NCI-H526 (cell line): ENCODE measurements around the gene ISLR.

Experiments
- DNase-seq, 2 experiments: peaks; one replicate each; lab custom pipeline; 2025; lab: John Stamatoyannopoulos, UW

ISLR gene

DNA sequence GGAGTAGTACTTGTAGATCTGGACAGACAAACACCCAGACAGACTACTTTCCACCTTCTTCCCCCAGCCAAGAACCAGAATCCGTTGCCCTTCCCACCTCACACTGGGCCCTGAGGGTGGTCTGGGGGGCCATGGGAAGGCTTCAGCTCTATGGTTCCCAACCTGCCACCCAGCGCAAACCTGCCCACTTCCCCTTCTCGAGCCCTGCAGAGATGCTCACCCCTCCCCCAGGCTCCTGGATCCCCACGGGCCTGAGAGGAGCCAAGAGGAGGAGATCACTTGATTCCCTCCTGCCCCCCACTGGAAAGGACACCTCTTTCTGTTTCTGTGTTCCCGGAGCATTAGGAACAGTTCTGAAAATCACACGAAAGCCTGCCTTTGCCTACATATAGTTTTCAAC lies 20.4 kb downstream of the ISLR start:
- DNase-seq: no peak

DNA sequence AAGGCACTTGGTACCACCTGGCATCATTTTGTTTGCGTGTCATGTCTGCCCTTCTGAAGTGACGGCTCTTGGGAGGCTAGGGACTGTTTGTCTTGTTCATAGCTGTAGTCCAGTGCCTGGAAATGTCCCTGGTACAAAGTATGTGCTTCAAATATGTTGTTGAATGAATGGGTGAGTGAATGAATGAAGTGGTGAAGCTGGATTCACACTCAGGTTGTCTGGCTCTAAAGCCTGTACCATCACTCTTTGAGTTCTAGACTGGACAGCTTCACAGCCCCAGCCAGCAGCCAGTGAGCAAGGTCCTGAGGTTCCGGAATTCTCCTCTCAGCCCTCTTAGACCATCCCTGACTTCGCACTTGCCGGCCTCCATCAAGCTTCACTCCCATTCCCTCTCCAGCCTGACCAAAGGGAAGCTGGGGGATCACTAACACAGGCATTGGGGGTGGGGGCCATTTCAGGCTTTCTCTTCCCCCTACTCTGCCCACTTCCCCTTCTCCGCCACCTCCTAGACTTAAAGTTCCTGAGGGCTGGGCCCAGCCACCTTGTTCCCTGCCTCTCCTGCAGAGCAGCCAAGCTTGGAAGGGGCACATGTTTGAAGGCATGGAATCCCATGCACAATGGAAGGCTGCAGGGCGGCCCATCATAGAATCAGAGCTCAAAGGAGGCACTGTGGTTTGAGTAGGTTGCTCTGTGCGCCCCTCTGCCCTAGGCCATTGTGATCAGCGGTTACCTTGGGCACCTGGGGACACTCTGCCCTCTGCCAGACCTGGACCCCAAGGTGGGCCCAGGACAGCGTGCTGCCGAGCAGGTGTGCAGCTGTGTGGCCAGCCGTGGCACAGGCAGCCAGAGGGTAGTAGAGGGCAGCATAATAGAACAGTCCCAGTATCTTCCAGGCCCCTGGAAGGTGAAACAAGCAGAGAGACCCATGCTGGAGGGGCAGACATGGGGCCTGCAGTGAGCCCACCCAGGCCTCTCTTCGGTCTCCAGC lies 21.4 kb downstream of the ISLR start:
- no peak for DNase-seq

DNA sequence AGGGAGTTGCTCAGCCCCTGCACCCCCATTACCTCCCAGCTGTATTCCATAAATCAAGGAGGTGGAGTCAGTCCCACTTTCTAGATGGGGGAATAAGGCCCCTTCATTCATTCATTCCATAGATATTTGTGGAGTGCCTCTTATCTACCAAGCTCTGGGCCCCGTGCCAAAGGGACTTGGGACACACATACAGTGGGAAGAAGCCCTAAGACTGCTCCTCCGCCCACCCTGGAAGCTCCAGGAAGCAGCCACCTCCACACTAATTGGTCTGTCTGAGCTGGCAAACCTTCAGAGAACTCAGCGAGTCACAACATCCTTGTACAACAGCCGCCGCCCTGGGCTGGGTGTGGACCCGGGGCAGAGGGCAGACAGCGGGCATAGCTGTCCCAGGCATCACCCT lies 22.7 kb downstream of the ISLR start:
- DNase-seq: no peak

DNA sequence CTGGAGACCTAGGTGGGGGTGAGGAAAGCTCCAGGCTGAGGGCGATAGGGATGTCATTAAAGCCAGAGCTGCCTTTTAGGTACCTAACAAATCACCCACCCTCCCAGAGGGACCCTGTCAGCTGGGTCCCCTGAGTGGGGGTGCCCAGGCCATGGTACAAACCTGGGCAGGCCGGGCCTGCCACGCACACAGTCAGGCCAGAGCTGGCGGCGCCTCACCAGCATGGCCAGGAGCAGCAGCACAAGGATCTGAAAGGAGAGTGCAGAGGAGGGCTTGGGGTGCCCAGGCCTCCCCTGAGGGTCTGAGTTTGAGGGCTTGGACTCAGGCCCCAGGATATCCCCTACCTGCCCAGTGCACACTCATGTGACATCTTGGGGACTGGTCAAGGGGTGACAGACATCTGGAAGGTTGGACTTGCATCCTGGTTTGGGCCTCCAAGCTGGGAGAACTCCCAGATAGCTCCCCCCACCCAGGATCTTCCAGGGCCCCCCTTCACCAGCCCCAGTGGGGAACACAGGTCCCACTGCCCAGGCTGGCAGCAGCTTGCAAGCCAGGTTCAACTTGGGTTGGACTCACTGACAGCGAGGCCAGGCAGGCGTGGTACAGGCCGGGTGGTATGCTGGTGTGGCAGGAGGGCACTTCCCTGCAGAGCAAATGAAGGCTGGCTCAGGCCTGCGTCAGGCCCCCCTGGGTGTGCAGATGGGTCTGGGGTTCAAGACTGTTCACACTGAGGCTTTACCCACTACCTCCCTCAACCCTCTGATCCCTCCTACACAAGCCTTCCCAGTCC lies 23.9 kb downstream of the ISLR start:
- DNase-seq: no peak

GRCh38 chr15:74199297-74199652 lies 25.8 kb downstream of the ISLR start:
- no peak for DNase-seq

- no peak for DNase-seq
These were observed 26.9 kb downstream of the ISLR start for GRCh38 chr15:74200412-74200815.

DNA sequence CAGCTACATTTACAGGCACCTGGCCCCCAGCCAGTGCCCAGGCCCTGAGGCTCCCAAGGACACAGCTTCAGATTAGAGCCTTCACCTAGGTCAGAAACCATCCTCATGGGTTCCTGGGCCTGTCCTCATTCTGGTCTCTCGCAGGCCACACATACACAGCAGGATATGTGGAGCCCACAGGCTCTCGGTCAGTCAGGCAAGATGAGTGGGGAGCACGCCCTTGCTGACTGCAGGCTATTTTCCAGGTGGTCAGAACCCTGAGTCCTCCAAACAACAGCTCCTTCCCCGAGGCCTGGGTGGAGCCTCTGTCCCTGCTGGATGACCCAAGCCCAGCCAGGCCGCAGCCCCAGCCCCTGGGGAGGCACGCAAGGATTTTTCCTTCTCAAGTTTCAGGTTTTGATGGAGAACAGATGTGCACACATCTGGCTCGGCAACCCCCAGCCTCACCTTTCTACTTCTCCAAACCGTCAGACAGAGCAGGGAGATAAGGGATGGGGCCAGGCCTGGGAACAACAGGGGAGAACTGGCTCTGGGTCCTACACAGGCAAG lies 27.4 kb downstream of the ISLR start:
- DNase-seq: no peak

DNA sequence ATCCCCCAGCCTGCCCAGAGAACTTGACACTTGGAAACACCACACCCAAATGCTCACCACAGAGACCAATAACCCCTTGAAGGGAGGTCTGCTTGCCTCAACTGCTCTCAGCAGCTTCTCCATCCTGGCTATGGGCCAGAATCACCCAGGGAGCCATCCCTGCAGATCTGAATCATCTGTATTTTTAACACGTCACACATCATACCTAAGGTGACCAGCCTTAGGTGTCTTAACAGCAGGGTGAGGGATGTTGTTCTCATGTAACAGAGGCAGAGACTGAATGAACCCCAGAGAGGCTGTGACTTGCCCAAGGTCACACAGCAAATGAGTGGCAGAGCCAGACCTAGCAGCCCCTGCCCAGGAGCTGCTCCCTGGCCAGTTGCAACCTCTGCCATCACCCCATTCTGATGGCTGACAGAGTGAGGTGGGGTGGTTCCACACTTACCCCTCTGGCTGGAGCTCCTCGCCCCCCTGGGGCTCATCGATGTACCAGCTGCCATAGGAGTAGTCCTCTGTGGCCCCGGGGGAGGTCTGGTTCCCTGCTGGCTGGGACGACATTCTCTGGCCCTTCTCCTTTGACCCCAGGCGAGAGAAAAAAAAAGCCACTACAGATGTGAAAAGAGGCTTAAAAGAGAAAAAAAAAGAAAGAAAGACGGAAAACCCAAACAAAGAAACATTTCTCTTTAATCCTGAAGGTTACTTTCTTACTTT lies 28.4 kb downstream of the ISLR start:
- no peak for DNase-seq

GRCh38 chr15:74202452-74203401 lies 29.2 kb downstream of the ISLR start, which contains the start of gene STRA6:
Gene STRA6 (minus strand): TSS chr15:74202787. CDS start chr15:74202267, 520 bp downstream.
- DNase-seq: peak; percentile 53 to 84

GRCh38 chr15:74203914-74204431 lies 30.5 kb downstream of the ISLR start:
- DNase-seq: no peak

DNA sequence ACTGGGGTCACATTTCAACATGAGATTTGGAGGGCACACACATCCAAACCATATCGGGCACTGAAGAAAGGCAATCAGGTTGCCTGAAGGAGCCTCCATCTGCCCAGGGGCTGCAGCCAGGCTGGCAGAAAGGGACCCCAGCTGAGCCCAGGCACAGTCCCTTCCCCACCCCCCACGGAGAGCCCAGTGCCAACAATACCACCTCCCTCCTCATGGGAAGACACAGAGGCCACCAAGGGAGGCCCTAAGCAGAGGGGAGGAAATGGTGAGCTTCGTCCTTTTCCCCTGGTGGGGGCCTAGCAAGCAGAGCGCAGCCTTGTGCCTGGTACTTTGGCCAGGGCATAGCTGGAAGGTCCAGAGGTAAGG lies 32.1 kb downstream of the ISLR start:
- DNase-seq: no peak

DNA sequence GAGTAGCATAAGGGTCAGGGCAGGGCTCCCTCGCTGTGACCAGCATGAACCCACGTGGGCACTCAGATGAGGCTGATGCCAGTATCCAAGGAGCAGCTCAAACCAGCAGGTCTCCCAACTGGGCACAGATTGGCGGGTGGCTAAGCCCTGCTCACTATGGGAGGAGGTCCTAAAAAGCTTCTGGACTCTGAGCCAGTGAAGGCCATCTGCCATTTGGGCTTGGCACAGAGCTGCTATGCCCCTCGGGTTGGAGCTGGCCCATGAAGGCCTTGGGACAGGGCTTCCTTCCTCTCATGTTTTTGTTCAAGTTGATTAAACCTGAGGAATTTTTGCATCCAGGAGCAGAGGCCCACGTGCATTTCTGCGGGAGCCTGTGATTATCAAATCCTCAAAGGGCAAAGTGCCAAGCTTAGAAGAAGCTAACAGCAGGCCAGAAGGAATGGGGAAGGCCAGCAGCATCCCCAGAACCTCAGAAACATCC lies 33.3 kb downstream of the ISLR start:
- no peak for DNase-seq

- DNase-seq: no peak
These were observed 34.3 kb downstream of the ISLR start for GRCh38 chr15:74207652-74208440.

DNA sequence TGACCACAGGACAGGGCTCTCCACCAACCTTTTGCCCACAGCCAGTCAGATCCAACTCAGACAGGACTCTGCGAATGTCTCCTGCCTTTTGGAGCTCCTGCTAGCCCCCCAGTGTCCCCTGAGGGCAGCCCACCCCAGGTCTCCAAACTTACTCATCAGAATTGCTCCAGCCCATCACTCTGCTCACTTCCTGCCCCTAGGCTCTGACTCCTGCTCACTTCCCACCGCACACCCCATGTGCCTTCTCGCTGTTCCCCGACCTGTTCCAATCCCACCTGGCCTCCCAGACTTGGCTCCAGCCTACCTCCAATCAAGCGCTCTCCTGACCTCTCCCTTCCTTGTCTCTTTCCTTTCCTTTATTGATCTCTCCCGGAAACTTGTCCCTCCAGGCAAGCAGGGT lies 35.0 kb downstream of the ISLR start:
- DNase-seq: no peak

- peak; percentile 38 to 67 for DNase-seq
These were observed 35.5 kb downstream of the ISLR start for GRCh38 chr15:74208901-74209559.

- no peak for DNase-seq
These were observed 36.0 kb downstream of the ISLR start for GRCh38 chr15:74209560-74209958.

DNA sequence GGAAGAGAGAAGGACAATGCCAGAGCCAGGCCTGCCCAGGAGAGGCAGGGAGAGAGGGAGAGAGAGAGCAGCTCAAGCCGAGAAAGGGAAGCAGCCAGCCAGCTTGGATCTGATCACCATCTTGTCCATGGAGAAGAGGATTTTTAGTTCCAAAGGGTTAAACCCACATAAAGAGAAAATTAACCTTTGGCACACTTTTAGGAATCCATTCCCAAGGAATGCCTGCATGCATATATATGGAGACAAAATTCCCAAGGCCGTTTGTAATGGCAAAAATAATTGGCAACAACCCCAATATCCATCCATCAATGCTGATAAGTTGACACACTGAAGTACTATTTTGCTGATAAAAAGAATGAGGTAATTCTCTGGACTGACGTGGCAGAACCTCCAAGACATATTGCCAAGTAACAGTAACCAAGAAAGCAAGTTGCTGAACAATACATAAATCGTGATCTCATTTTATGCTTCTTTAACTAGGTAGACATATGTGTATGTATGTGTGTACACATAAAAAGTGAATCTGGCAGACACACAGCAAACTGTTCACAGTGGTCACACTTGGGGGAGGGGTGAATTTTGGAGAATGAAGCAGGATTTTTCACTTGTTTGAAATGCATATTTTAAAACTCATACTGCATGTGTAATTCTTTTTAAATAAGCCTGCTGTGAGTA lies 36.6 kb downstream of the ISLR start:
- no peak for DNase-seq

DNA sequence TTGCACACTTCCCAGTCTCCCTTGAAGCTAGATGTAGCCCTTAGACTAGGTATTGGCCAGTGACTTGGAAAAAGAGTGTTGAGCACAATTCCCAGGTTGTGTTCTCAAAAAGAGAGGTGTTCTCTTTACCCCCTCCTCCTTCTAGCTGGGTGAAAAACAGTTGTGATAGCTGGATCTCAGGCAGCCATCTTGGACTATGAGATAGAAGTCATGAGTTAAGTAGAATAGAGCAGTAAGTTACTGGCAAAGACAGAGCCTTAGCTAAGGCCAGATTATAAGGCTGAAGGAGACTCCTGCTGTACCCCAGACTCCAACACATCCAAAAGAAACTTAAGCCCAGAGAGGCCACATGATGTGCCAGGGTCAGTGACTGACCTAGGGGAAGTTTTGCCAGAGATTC lies 37.2 kb downstream of the ISLR start:
- DNase-seq: no peak

GRCh38 chr15:74211656-74212055 lies 38.1 kb downstream of the ISLR start:
- DNase-seq: no peak
